Measurements from ENCODE around the gene TSG101. TPM values are rescaled to one million over a fixed set of nuclear protein-coding genes. Genes with fewer than 3 reads are reported as not detected.
A peak's percentile ranks its signal among the peaks of the same experiment; 100 is the strongest.

The TSG101 gene
- total RNA-seq = 100 to 1,000 TPM; 106 to 180 (median 170) TPM

- Histone ChIP-seq H3K4me1 (peaks cover 30 to 33% of the 10 kb centered on the region in 2 donors), H3K27me3 (no peaks in the 10 kb centered on the region), H3K36me3 (no peaks in the 10 kb centered on the region), H3K9me3 (no peaks in the 10 kb centered on the region), H3K27ac (peak within 1 kb of the TSS; percentile 91 to 98 (median 96)), H3K4me3 (peak within 1 kb of the TSS; percentile 70 to 99 (median 97))
- intact Hi-C loops (cut with DNase I; ENCODE audit: low total_unique reads) (loop anchor here (1.0 to 5.0 kb wide), 4 partner anchors 108 to 206 kb away; partner anchors contain the start of genes GTF2H1, HPS5, LDHA and SPTY2D1), in situ Hi-C loops (cut with MboI; ENCODE audit: low sequenced_read_pairs in 4 of 4) (loop anchor here in 1 of 4 donors (10.0 kb wide), 1 partner anchor 202 kb away; the partner anchor contains the start of genes GTF2H1 and HPS5)
- DNase-seq (peak; percentile 82 to 91), ATAC-seq (peak; percentile 96 to 98)
- TF ChIP-seq POLR2A (IDR thresholded peaks at IDR 0.05) = peak; percentile 80 to 86
- TF ChIP-seq CTCF (IDR thresholded peaks at IDR 0.05 in 4 of 5, conservative IDR thresholded peaks at IDR 0.05 in 1 of 5) = no peak
These were observed at the start of gene TSG101 for GRCh38 chr11:18526521-18527296. TSG101 (minus strand) TSS chr11:18526942; CDS start chr11:18526816, 126 bp downstream.

GRCh38 chr11:18575361-18575760 is 48.6 kb upstream of the TSG101 start:
- no peak overlapping the region for H3K27ac ChIP-seq
- DNase-seq (no peak), ATAC-seq (no peak)
- intact Hi-C loops (cut with DNase I; ENCODE audit: low total_unique reads) (no loop called here), in situ Hi-C loops (cut with MboI; ENCODE audit: low sequenced_read_pairs in 4 of 4) (no loop called here)
- no peaks in the 10 kb centered on the region for H3K27me3 ChIP-seq
- H3K36me3 ChIP-seq = peaks cover 0 to 64% of the 10 kb centered on the region in 2 donors
- no peaks in the 10 kb centered on the region for H3K4me1 ChIP-seq
- H3K9me3 ChIP-seq = no peaks in the 10 kb centered on the region
- TF ChIP-seq CTCF (IDR thresholded peaks at IDR 0.05 in 4 of 5, conservative IDR thresholded peaks at IDR 0.05 in 1 of 5) (no peak), POLR2A (IDR thresholded peaks at IDR 0.05) (no peak)
- no peak overlapping the region for H3K4me3 ChIP-seq

- no peak for DNase-seq
These were observed 40.3 kb upstream of the TSG101 start for GRCh38 chr11:18567081-18567480.

GRCh38 chr11:18566406-18566805 is 39.7 kb upstream of the TSG101 start:
- in situ Hi-C loops (cut with MboI; ENCODE audit: low sequenced_read_pairs in 4 of 4) (no loop called here), intact Hi-C loops (cut with DNase I; ENCODE audit: low total_unique reads) (no loop called here)
- no peaks in the 10 kb centered on the region for H3K27me3 ChIP-seq
- peak overlapping the region in 1 of 4 donors; percentile 32 for H3K27ac ChIP-seq
- no peak for DNase-seq
- no peaks in the 10 kb centered on the region for H3K9me3 ChIP-seq
- TF ChIP-seq POLR2A (IDR thresholded peaks at IDR 0.05) (no peak), CTCF (IDR thresholded peaks at IDR 0.05 in 4 of 5, conservative IDR thresholded peaks at IDR 0.05 in 1 of 5) (no peak)
- no peaks in the 10 kb centered on the region for H3K4me1 ChIP-seq
- H3K36me3 ChIP-seq = peaks cover 0 to 59% of the 10 kb centered on the region in 2 donors
- H3K4me3 ChIP-seq = no peak overlapping the region
- ATAC-seq = no peak

More at GRCh38 chr11:18567081-18567480, 40.3 kb upstream of the TSG101 start:
- no peaks in the 10 kb centered on the region for H3K27me3 ChIP-seq
- H3K27ac ChIP-seq = no peak overlapping the region
- no peaks in the 10 kb centered on the region for H3K9me3 ChIP-seq
- peaks cover 0 to 59% of the 10 kb centered on the region in 2 donors for H3K36me3 ChIP-seq
- no peak overlapping the region for H3K4me3 ChIP-seq
- H3K4me1 ChIP-seq = no peaks in the 10 kb centered on the region
- TF ChIP-seq POLR2A (IDR thresholded peaks at IDR 0.05) = no peak
- TF ChIP-seq CTCF (IDR thresholded peaks at IDR 0.05 in 4 of 5, conservative IDR thresholded peaks at IDR 0.05 in 1 of 5) = no peak
- ATAC-seq = no peak
- in situ Hi-C loops (cut with MboI; ENCODE audit: low sequenced_read_pairs in 4 of 4) (no loop called here), intact Hi-C loops (cut with DNase I; ENCODE audit: low total_unique reads) (no loop called here)
